Fibroblast of lung (primary cell): ENCODE measurements around the gene TJP3. TPM values are rescaled to one million over a fixed set of nuclear protein-coding genes. Genes with fewer than 3 reads are reported as not detected.

ENCODE experiments used
- DNase-seq, 2 donors: peaks; one replicate each; pipeline versions ENCODE4 v3.0.0 to v3.0.0-alpha.2; 2010; ENCODE audit warnings: low read depth in 2 of 2
- H2AFZ ChIP-seq: 2 replicates; pipeline ENCODE4 v1.5.1; 2012; ENCODE audit warnings: low read length, control low read depth, inconsistent platforms
- H3K27ac ChIP-seq: 2 replicates; pipeline ENCODE4 v1.5.1; 2011; ENCODE audit warnings: low read length, control low read depth; ENCODE audit not compliant: insufficient read depth
- H3K27me3 ChIP-seq: 2 replicates; pipeline ENCODE4 v1.5.1; 2011; ENCODE audit warnings: mild to moderate bottlenecking, low read length; ENCODE audit not compliant: control insufficient read depth, insufficient read depth
- H3K36me3 ChIP-seq: 2 replicates; pipeline ENCODE4 v1.5.1; 2011; ENCODE audit warnings: low read length; ENCODE audit not compliant: control insufficient read depth, insufficient read depth
- H3K4me1 ChIP-seq: 2 replicates; pipeline ENCODE4 v1.5.1; 2011; ENCODE audit warnings: low read length; ENCODE audit not compliant: control insufficient read depth, insufficient read depth; ENCODE audit errors: extremely low read depth
- H3K4me2 ChIP-seq: 2 replicates; pipeline ENCODE4 v1.5.1; 2011; ENCODE audit warnings: low read length, control low read depth; ENCODE audit not compliant: insufficient read depth; ENCODE audit errors: extremely low read depth
- H3K4me3 ChIP-seq, 4 experiments: fragments of 200-600 bp in 1 of 4; sonication (generic) in 1 of 4; replicated peaks in 1 of 4; 2 replicates each; pipeline ENCODE4 v1.5.1; 2011 to 2016; ENCODE audit warnings: low read length in 4 of 4, low read depth in 3 of 4, mild to moderate bottlenecking in 3 of 4, control low read depth in 2 of 4, inconsistent platforms in 1 of 4, mixed read lengths in 1 of 4; ENCODE audit not compliant: insufficient read depth in 1 of 4; ENCODE audit errors: control extremely low read depth in 1 of 4
- H3K79me2 ChIP-seq: 2 replicates; pipeline ENCODE4 v1.5.1; 2012; ENCODE audit warnings: mild to moderate bottlenecking, low read length, inconsistent platforms; ENCODE audit not compliant: control insufficient read depth, insufficient read depth
- H3K9ac ChIP-seq: 2 replicates; pipeline ENCODE4 v1.5.1; 2011; ENCODE audit warnings: mild to moderate bottlenecking, low read length, control low read depth; ENCODE audit not compliant: insufficient read depth
- H3K9me3 ChIP-seq: 2 replicates; pipeline ENCODE4 v1.5.1; 2012; ENCODE audit warnings: low read depth, low read length; ENCODE audit not compliant: control insufficient read depth, insufficient read depth
- H4K20me1 ChIP-seq: 2 replicates; pipeline ENCODE4 v1.5.1; 2011; ENCODE audit warnings: low read length; ENCODE audit not compliant: control insufficient read depth, insufficient read depth; ENCODE audit errors: extremely low read depth
- CTCF ChIP-seq, 2 donors: IDR thresholded peaks in 1 of 2; conservative IDR thresholded peaks in 1 of 2; 1 replicate in 1 of 2; 2 replicates in 1 of 2; pipeline ENCODE4 v1.5.1; 2011 to 2012; ENCODE audit warnings: low read length in 2 of 2, control low read depth in 1 of 2, inconsistent platforms in 1 of 2, low read depth in 1 of 2, mild to moderate bottlenecking in 1 of 2
- EZH2 ChIP-seq: IDR thresholded peaks from 2 replicates; pipeline ENCODE4 v1.5.1; 2012; ENCODE audit warnings: low read length, control low read depth, mild to moderate bottlenecking; ENCODE audit errors: missing control alignments
- polyA plus RNA-seq, 2 donors: library from polyadenylated mRNA; depleted of rRNA in 1 of 2; stranded (reverse) in 1 of 2; unstranded in 1 of 2; fragments of >200 nt; gene quantifications; 2 replicates each; pipeline ENCODE4 v1.2.1, GENCODE V29; 2011 to 2012; ENCODE audit warnings: missing spikeins in 1 of 2
- total RNA-seq: library from RNA; depleted of rRNA; stranded (reverse); fragments of >200 nt; gene quantifications from 2 replicates; pipeline ENCODE4 v1.2.1, GENCODE V29; 2014

The TJP3 gene
- total and polyA plus RNA-seq, 2 donors (not counting 1 experiment from before 2014, with no cell fraction given), result not detected

GRCh38 chr19:3780786-3781304 lies 72.7 kb downstream of the TJP3 start:
- Histone ChIP-seq H3K36me3 (no peaks in the 10 kb centered on the region), H3K9me3 (no peaks in the 10 kb centered on the region), H4K20me1 (no peaks in the 10 kb centered on the region), H3K27me3 (peaks cover 2% of the 10 kb centered on the region), H3K79me2 (no peaks in the 10 kb centered on the region), H3K9ac (no peak overlapping the region), H3K4me3 (no peak overlapping the region), H3K27ac (no peak overlapping the region), H3K4me2 (no peak overlapping the region), H2AFZ (no peak overlapping the region), H3K4me1 (no peaks in the 10 kb centered on the region)
- no peak for DNase-seq
- no peak for TF ChIP-seq EZH2
- TF ChIP-seq CTCF (conservative IDR thresholded peaks at IDR 0.05 in 1 of 2, IDR thresholded peaks at IDR 0.05 in 1 of 2; ENCODE audit: low read depth in 1 of 2, low read length in 2 of 2), result no peak

GRCh38 chr19:3781603-3782002 lies 73.4 kb downstream of the TJP3 start:
- no peak for DNase-seq
- no peaks in the 10 kb centered on the region for H3K36me3 ChIP-seq
- no peaks in the 10 kb centered on the region for H3K79me2 ChIP-seq
- no peak overlapping the region for H3K9ac ChIP-seq
- peaks cover 2% of the 10 kb centered on the region for H3K27me3 ChIP-seq
- no peaks in the 10 kb centered on the region for H4K20me1 ChIP-seq
- H2AFZ ChIP-seq, result no peak overlapping the region
- H3K4me3 ChIP-seq, result no peak overlapping the region
- H3K4me1 ChIP-seq, result no peaks in the 10 kb centered on the region
- TF ChIP-seq EZH2 (no peak), CTCF (conservative IDR thresholded peaks at IDR 0.05 in 1 of 2, IDR thresholded peaks at IDR 0.05 in 1 of 2; ENCODE audit: low read depth in 1 of 2, low read length in 2 of 2) (no peak)
- no peak overlapping the region for H3K4me2 ChIP-seq
- H3K9me3 ChIP-seq, result no peaks in the 10 kb centered on the region
- H3K27ac ChIP-seq, result no peak overlapping the region

GRCh38 chr19:3782330-3782729 lies 74.1 kb downstream of the TJP3 start:
- Histone ChIP-seq H2AFZ (no peak overlapping the region), H3K27me3 (peaks cover 2% of the 10 kb centered on the region), H3K9me3 (no peaks in the 10 kb centered on the region), H4K20me1 (no peaks in the 10 kb centered on the region), H3K4me3 (no peak overlapping the region), H3K79me2 (no peaks in the 10 kb centered on the region), H3K27ac (no peak overlapping the region), H3K4me1 (no peaks in the 10 kb centered on the region), H3K9ac (no peak overlapping the region), H3K36me3 (no peaks in the 10 kb centered on the region), H3K4me2 (no peak overlapping the region)
- DNase-seq, result no peak
- no peak for TF ChIP-seq CTCF (conservative IDR thresholded peaks at IDR 0.05 in 1 of 2, IDR thresholded peaks at IDR 0.05 in 1 of 2; ENCODE audit: low read depth in 1 of 2, low read length in 2 of 2)
- TF ChIP-seq EZH2, result no peak
